Ascending aorta (tissue), 2 donors: Measurements from ENCODE around the gene B3GALNT2. TPM values are rescaled to one million over a fixed set of nuclear protein-coding genes. Genes with fewer than 3 reads are reported as not detected.

Experiments
- DNase-seq, 2 donors: peaks; one replicate each; pipeline ENCODE4 v3.0.0-alpha.2; 2019; ENCODE audit warnings: low spot score in 2 of 2
- H3K27ac ChIP-seq, 2 donors: fragments of 200-600 bp; sonication (generic); one replicate each; pipeline ENCODE4 v1.5.1; 2016 to 2017; ENCODE audit warnings: mild to moderate bottlenecking in 1 of 2
- H3K27me3 ChIP-seq: fragments of 200-600 bp; sonication (generic); one replicate; pipeline ENCODE4 v1.5.1; 2017
- H3K36me3 ChIP-seq, 2 donors: fragments of 200-600 bp; sonication (generic); one replicate each; pipeline ENCODE4 v1.5.1; 2016
- H3K4me1 ChIP-seq, 2 donors: fragments of 200-600 bp; sonication (generic); one replicate each; pipeline ENCODE4 v1.5.1; 2016 to 2017; ENCODE audit warnings: mild to moderate bottlenecking in 1 of 2
- H3K4me3 ChIP-seq, 2 donors: fragments of 200-600 bp; sonication (generic); one replicate each; pipeline ENCODE4 v1.5.1; 2016 to 2017; ENCODE audit warnings: mild to moderate bottlenecking in 1 of 2
- H3K9me3 ChIP-seq, 2 donors: fragments of 200-600 bp; sonication (generic); one replicate each; pipeline ENCODE4 v1.5.1; 2016
- CTCF ChIP-seq, 3 experiments: fragments of 200-600 bp in 2 of 3; fragments of 450-650 bp in 1 of 3; sonication (generic) in 2 of 3; IDR thresholded peaks; one replicate each; pipeline ENCODE4 v1.5.1; 2016 to 2019; ENCODE audit warnings: antibody characterized with exemption in 3 of 3, mild to moderate bottlenecking in 1 of 3, moderate library complexity in 1 of 3
- intact Hi-C: fragments of 100-400 bp; cut with DNase I; formaldehyde crosslinking; loops from one replicate; pipeline ENCODE4 v1.15.1; 2023
- total RNA-seq: library from RNA; depleted of rRNA; stranded (reverse); fragments of >200 nt; gene quantifications from one replicate; pipeline ENCODE4 v1.1.0, GENCODE V29; 2016

Gene B3GALNT2
- total RNA-seq, 1 donor from 2014 or later: 54.2 TPM

GRCh38 chr1:235403593-235403992 lies 100.7 kb downstream of the B3GALNT2 start:
- Histone ChIP-seq H3K9me3 (no peaks in the 10 kb centered on the region), H3K27me3 (no peaks in the 10 kb centered on the region), H3K27ac (no peak overlapping the region), H3K4me1 (no peaks in the 10 kb centered on the region), H3K36me3 (no peaks in the 10 kb centered on the region), H3K4me3 (no peak overlapping the region)
- intact Hi-C loops: no loop called here
- no peak for DNase-seq
- TF ChIP-seq CTCF (IDR thresholded peaks at IDR 0.05): no peak

GRCh38 chr1:235402457-235403200 lies 101.6 kb downstream of the B3GALNT2 start:
- no peak for DNase-seq
- TF ChIP-seq CTCF (IDR thresholded peaks at IDR 0.05): no peak
- intact Hi-C loops: no loop called here
- H3K4me1 ChIP-seq: no peaks in the 10 kb centered on the region
- H3K36me3 ChIP-seq: no peaks in the 10 kb centered on the region
- H3K4me3 ChIP-seq: no peak overlapping the region
- no peaks in the 10 kb centered on the region for H3K27me3 ChIP-seq
- no peaks in the 10 kb centered on the region for H3K9me3 ChIP-seq
- no peak overlapping the region for H3K27ac ChIP-seq

- Histone ChIP-seq H3K9me3 (no peaks in the 10 kb centered on the region), H3K4me3 (no peak overlapping the region), H3K36me3 (no peaks in the 10 kb centered on the region), H3K27ac (no peak overlapping the region), H3K27me3 (no peaks in the 10 kb centered on the region), H3K4me1 (no peaks in the 10 kb centered on the region)
- no peak for TF ChIP-seq CTCF (IDR thresholded peaks at IDR 0.05)
- no peak for DNase-seq
- intact Hi-C loops: no loop called here
These were observed 103.0 kb downstream of the B3GALNT2 start for GRCh38 chr1:235401251-235401650.

Other genes with a start within 250 kb of the B3GALNT2 start
- 22.5 TPM for gene ARID4B, start 176.3 kb downstream of the B3GALNT2 start, total RNA-seq
- 7.2 TPM for gene GGPS1, start 175.9 kb downstream of the B3GALNT2 start, total RNA-seq
- 67.8 TPM for gene TBCE, start 137.0 kb downstream of the B3GALNT2 start, total RNA-seq
- gene GNG4, start 145.3 kb upstream of the B3GALNT2 start, total RNA-seq: not detected